ENCODE measurements around the gene SPG11.

Gene SPG11

GRCh38 chr15:44620081-44620480, 43.4 kb downstream of the SPG11 start:
- in situ Hi-C loops (cut with HindIII; ENCODE audit: low sequenced_read_pairs) = no loop called here

- in situ Hi-C loops (cut with HindIII; ENCODE audit: low sequenced_read_pairs) = no loop called here
These were observed 46.5 kb downstream of the SPG11 start for GRCh38 chr15:44616974-44617373.

- in situ Hi-C loops (cut with HindIII; ENCODE audit: low sequenced_read_pairs) = no loop called here
These were observed 56.7 kb downstream of the SPG11 start for GRCh38 chr15:44606740-44607139.

GRCh38 chr15:44603126-44603525, 60.3 kb downstream of the SPG11 start:
- in situ Hi-C loops (cut with HindIII; ENCODE audit: low sequenced_read_pairs) = no loop called here

- in situ Hi-C loops (cut with HindIII; ENCODE audit: low sequenced_read_pairs) = no loop called here
These were observed 64.6 kb downstream of the SPG11 start for GRCh38 chr15:44598892-44599291.

GRCh38 chr15:44598066-44598465, 65.4 kb downstream of the SPG11 start:
- in situ Hi-C loops (cut with HindIII; ENCODE audit: low sequenced_read_pairs) = no loop called here

- in situ Hi-C loops (cut with HindIII; ENCODE audit: low sequenced_read_pairs) = no loop called here
These were observed 66.9 kb downstream of the SPG11 start for GRCh38 chr15:44596511-44597010.

GRCh38 chr15:44595656-44596510, 67.6 kb downstream of the SPG11 start:
- in situ Hi-C loops (cut with HindIII; ENCODE audit: low sequenced_read_pairs) = no loop called here

- in situ Hi-C loops (cut with HindIII; ENCODE audit: low sequenced_read_pairs) = no loop called here
These were observed 68.2 kb downstream of the SPG11 start for GRCh38 chr15:44595246-44595645.

- in situ Hi-C loops (cut with HindIII; ENCODE audit: low sequenced_read_pairs) = no loop called here
These were observed 70.3 kb downstream of the SPG11 start for GRCh38 chr15:44593042-44593736.

- in situ Hi-C loops (cut with HindIII; ENCODE audit: low sequenced_read_pairs) = no loop called here
These were observed 72.1 kb downstream of the SPG11 start for GRCh38 chr15:44591326-44591725.

- in situ Hi-C loops (cut with HindIII; ENCODE audit: low sequenced_read_pairs) = loop anchor here (5.0 kb wide), 1 partner anchor 149 kb away; the partner anchor contains the start of gene TRIM69
These were observed 74.9 kb downstream of the SPG11 start for GRCh38 chr15:44588541-44588940.

GRCh38 chr15:44585633-44586032, 77.8 kb downstream of the SPG11 start:
- in situ Hi-C loops (cut with HindIII; ENCODE audit: low sequenced_read_pairs) = loop anchor here (5.0 kb wide), 1 partner anchor 152 kb away; the partner anchor contains the start of gene TRIM69

GRCh38 chr15:44584162-44584749, 79.2 kb downstream of the SPG11 start:
- in situ Hi-C loops (cut with HindIII; ENCODE audit: low sequenced_read_pairs) = no loop called here

GRCh38 chr15:44580105-44580504, 83.4 kb downstream of the SPG11 start:
- in situ Hi-C loops (cut with HindIII; ENCODE audit: low sequenced_read_pairs) = no loop called here

GRCh38 chr15:44574734-44575133, 88.7 kb downstream of the SPG11 start:
- in situ Hi-C loops (cut with HindIII; ENCODE audit: low sequenced_read_pairs) = no loop called here

GRCh38 chr15:44573386-44573785, 90.1 kb downstream of the SPG11 start:
- in situ Hi-C loops (cut with HindIII; ENCODE audit: low sequenced_read_pairs) = no loop called here

GRCh38 chr15:44570361-44570760, 93.1 kb downstream of the SPG11 start:
- in situ Hi-C loops (cut with HindIII; ENCODE audit: low sequenced_read_pairs) = no loop called here

- in situ Hi-C loops (cut with HindIII; ENCODE audit: low sequenced_read_pairs) = no loop called here
These were observed 94.1 kb downstream of the SPG11 start for GRCh38 chr15:44569316-44569715.

GRCh38 chr15:44568338-44568737, 95.1 kb downstream of the SPG11 start:
- in situ Hi-C loops (cut with HindIII; ENCODE audit: low sequenced_read_pairs) = no loop called here

GRCh38 chr15:44566155-44566540, 97.3 kb downstream of the SPG11 start:
- in situ Hi-C loops (cut with HindIII; ENCODE audit: low sequenced_read_pairs) = no loop called here

All from endothelial cell of hepatic sinusoid (primary cell).